Heart left ventricle (tissue), 13 donors: Measurements from ENCODE around the gene DOK7.

Source experiments
- CTCF ChIP-seq, 12 donors: fragments of 200-600 bp; sonication (generic) in 4 of 12; IDR thresholded peaks; one replicate each; pipeline versions ENCODE4 v1.5.0 to v1.8.0; 2018 to 2022; ENCODE audit warnings: antibody characterized with exemption in 12 of 12, mild to moderate bottlenecking in 5 of 12
- POLR2A ChIP-seq, 2 donors: fragments of 450-650 bp; IDR thresholded peaks; one replicate each; pipeline ENCODE4 v1.6.1; 2017; ENCODE audit warnings: antibody characterized with exemption in 2 of 2, mild to moderate bottlenecking in 2 of 2, moderate library complexity in 2 of 2
- donor health status: ischemic (EF 13 %, LVEDD 7.1; RV severe dilation, severe dysfunction).
- donor health status: DM: no; HTN: yes; CAD: no.
- donor health status: DM: no; HTN: no; CAD: no.
- donor health status: ischemic (EF 25% LVEDD 6.9; RV normal size, moderate dysfunction).
- donor health status: ischemic (EF 25% LVEDD 5.7; RV mildly dilated, moderate dysfunction).
- donor health status: ischemic (EF 35%, LVEDD 5.7; RV mildly dilated, moderate dysfunction).
- donor health status: nonischemic (EF 11% LVEDD 7.7; RV severe dilation, severe dysfunction).
- donor health status: DM: yes; HTN: yes; CAD: no.
- donor health status: PGD.
- donor health status: ischemic (EF 29% LVEDD 5.4; RV normal size, mild dysfunction).
- donor health status: nonischemic (EF 23%, LVEDD 6.1; RV moderate dilation, normal function).

- TF ChIP-seq POLR2A (IDR thresholded peaks at IDR 0.05) (no peak), CTCF (IDR thresholded peaks at IDR 0.05) (no peak)
Measured at GRCh38 chr4:3524349-3524748, 61.2 kb downstream of the DOK7 start.
